ENCODE measurements around the gene FOCAD. TPM values are rescaled to one million over a fixed set of nuclear protein-coding genes. Genes with fewer than 3 reads are reported as not detected.

The FOCAD gene
- total RNA-seq, 1 donor from 2014 or later, result 36.1 TPM

GRCh38 chr9:20995616-20996015, 311.6 kb downstream of the FOCAD start:
- no peak for DNase-seq (ENCODE audit: extremely low read depth, low read depth, low spot score)

GRCh38 chr9:20996809-20997208, 312.8 kb downstream of the FOCAD start:
- DNase-seq (ENCODE audit: extremely low read depth, low read depth, low spot score), result no peak

DNA sequence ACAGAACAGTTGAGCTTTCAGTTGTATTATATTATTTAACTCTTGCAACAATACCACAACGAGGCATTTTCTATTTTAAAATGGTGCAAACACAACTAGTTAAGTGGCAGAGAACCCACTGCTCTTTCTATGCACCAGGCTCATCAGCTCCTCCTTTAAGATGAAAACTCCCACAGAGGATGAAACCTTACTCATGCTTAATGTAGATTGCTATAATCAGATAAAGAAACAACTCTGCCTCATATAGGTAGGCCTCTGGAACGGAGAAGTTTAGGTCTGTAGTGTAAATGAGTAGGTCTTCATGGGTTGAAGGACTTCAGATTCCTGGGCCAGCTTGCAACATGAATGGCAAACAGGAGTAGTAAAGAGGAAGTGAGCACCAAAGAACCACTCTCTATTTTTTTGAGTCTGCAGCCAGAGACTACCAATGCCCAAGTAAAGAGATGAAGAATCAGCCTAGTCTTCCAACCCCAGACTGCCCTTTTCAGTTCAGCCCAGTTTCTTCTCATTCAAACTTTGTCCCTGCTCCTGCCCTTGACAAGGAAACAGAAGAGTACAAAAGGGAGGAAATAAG, 313.5 kb downstream of the FOCAD start:
- DNase-seq (ENCODE audit: extremely low read depth, low read depth, low spot score), result no peak

GRCh38 chr9:21001581-21001980, 317.5 kb downstream of the FOCAD start:
- no peak for DNase-seq (ENCODE audit: extremely low read depth, low read depth, low spot score)

DNA sequence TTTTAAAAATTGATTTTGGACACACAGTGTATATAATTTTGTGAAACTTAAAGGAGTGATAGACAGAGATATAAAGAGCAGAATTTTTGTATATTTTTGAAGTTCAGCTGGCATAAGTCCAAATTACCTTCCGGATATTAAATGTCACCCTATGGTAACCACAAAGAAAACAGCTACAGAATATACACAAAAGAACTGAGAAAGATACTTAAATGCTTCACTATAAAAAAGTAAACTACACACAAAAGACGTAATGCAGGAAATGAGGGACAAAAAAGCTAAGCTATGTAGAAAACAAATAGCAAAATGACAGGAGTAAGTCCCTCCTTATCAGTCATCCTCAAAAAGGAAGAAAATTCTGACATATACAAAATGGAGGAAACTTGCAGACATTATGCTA, 318.0 kb downstream of the FOCAD start:
- DNase-seq (ENCODE audit: extremely low read depth, low read depth, low spot score), result no peak

DNA sequence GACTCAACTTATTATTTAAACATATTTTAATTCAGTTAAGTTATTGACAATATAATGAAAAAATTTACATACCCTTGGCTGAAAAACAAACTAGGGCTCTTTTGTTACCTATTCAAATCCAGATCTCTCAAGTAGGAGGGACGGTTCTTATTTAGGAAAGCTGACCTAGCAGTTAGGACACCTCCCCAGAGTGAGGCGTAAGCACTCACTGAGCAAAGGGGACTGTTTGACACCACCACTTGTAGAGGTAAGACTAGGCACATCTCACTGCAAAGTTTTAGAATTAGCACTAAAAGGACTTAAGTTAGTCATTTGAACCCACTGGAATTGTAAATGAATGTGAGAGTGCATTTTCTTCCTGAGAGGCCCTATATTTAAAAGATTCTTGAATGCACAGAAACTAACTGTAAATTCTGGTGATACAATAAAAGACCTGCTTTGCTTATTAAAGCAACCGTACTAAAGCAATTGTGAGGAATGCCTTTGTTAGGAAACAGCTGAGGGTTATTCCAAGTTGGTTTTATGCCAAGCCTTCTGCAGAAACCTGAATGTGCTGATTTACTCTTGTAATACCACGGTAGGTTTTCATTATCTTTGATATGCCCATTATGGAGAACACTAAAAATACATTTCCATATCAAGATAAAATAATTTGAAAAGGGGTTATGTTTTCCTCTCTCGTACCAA, 331.2 kb downstream of the FOCAD start:
- DNase-seq (ENCODE audit: extremely low read depth, low read depth, low spot score), result no peak

DNA sequence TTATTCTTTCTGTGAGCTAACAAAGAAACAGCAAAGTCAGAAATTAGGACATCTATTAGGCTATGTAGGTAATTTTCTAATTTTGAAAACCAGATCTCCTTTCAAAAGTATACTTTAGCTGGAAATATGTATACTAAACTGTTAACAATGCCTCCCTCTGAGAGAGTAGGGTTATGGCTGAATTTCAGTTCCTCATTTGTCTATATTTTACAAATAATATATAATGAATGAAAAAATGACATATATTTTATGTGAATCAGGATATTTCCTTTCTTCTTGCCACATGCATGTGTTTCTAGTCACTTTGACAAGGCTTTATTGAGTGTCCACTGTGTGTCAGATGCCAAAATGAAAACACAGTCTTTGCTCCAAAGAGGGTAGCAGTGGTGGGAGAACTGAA, 331.9 kb downstream of the FOCAD start:
- no peak for DNase-seq (ENCODE audit: extremely low read depth, low read depth, low spot score)

DNA sequence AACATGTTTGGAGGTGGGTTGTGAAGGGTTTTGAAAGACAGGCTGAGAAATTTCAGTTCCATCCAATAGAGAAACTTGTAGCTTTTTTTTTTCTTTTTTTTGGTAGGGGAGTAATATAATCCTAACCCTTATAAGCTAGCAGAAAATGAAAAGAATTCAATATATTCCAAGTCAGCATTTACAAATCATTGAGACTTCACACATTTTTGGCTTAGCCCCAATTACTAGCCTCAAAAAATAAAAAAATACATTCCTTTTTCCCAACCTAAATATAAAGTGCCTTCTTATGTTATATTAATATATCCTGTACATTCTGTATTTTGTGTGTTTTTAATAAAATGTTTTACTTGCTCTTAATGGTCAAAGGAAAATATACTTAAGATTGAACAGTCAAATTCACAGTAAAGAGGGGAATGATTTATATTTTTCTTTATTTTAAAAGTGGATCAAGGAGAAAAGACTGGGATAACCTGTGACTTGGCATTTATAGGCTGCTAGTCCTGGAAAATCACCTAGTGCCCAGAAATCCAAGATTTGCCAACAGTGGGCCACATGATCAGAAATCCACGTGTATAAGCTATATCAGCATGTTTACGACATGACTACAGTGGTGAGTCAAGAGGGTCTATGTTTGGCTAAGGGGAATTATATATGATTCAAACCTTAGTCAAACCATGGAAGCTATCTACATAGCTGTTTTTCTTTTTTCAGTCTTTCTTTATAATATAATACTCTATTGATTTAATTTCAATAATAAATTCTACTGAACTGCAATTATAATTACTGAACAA, 332.8 kb downstream of the FOCAD start:
- no peak for DNase-seq (ENCODE audit: extremely low read depth, low read depth, low spot score)

DNA sequence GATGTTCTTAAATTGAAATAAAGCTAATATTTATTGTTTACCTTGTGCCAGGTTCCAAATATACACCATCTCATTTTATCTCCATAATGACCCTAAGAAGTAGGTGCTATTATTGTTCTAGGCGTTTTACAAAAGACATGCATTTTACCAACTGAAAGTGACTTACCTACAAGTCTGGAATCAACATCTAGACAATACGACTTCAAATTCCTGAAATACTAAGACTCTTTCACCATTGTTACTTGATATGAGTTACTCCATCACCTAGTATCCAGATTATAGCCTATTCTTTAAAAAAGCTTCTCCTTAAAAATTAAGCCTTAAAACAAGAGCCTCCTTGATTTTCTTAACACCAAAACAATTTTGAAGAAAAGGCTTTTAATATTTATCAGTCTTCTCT, 334.1 kb downstream of the FOCAD start:
- no peak for DNase-seq (ENCODE audit: extremely low read depth, low read depth, low spot score)

DNA sequence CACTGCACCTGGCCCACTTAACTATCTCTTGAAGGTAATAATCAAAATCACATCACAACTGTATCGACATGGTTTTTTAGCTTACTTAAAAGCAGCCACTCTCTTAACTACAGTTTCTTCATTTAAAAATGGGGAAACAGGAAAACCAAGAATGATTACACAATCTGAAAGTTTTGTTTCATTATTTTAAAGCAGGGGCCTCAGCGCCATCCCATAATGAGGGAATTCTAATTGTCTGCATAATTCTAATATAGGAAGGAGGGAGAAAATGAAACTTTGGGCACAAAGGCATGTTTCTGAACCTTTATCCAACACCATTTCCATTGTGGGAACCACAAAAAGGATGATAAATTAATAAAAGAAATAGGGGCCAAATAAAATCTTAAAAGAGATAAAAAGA, 339.8 kb downstream of the FOCAD start:
- DNase-seq (ENCODE audit: extremely low read depth, low read depth, low spot score), result no peak

GRCh38 chr9:21027295-21027694, 343.2 kb downstream of the FOCAD start:
- DNase-seq (ENCODE audit: extremely low read depth, low read depth, low spot score), result no peak

DNA sequence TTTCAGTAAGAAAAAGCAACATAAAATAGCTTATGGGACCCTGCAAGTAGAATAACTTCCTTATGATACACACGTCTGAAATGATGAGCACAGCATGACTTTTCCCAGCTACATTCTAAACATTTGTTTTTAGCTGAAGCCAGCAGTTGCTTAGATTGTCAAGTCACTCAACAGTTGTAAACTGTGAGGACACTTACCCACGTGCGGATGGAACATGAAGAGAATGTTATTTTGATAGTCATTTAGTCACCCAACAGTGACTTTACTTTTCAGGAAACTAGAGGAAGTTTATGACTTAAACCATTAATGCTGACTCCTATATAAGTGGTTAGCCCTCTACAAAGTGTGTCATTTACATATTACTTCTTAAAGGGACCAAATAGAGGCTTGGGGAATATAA, 344.4 kb downstream of the FOCAD start:
- no peak for DNase-seq (ENCODE audit: extremely low read depth, low read depth, low spot score)

- no peak for DNase-seq (ENCODE audit: extremely low read depth, low read depth, low spot score)
Measured at GRCh38 chr9:21029661-21030060, 345.6 kb downstream of the FOCAD start.

DNA sequence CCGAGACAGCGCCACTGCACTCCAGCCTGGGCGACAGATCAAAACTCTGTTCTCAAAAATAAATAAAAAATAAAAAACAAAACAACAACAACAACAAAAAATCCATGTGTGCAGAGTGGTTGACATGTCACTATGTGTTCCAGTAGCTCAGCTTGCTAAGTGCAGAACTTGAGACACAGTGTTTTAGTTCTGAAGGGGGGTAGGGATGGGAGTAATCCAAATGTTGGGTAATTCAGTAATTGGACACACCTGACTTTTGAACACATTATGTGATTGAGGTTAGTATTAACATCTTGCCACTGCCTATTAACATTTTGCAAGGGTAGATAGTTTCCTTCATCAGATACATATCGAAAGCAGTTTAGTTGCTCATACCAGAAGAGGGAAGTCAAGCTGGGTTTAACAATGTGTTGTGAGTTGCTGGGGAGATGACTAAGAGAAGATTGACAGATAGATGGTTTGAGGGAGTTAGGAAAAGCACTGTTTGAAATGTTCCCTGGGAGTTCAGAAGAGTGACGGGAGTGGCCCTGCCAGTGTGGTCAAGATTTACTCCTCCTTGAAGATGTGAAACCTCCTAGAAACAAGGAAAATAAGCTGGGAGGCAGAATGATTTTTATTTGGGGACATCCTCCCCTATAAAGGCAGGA, 346.5 kb downstream of the FOCAD start:
- DNase-seq (ENCODE audit: extremely low read depth, low read depth, low spot score), result no peak

DNA sequence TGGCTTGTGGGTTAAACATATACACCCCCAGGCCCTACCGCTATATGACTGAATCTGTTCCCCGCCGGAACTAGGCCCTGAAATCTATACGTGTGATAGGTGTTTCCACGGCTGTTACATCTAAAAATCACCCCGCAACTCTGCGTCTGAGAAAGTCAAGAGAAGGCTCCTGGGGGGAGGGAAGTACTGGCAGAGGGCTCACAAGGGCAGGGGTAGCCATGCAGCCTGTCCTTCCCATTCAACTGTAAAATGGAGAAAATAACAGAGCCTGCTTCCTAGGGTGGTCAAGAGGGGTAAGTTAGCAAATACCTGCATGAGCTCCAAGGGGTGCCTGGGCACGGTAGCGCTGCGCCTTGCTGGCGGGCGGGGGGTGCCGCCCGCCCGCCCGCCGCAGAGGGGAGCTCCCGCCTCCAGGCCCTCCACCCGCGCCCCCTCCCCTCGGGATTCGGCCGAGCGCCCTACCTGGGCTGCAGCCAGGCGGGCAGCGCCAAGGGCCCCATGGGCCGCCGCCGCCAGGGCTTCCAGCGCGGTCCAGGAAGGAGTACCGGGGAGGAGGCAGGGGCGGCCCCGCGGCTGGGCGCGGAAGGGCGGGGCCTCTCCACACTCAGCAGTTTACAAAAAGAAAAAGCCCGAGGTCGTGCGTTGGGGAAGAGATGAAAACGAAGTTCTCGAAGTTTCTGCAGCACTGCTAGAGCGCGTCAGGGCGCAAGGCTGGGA, 347.2 kb downstream of the FOCAD start, which contains the start of gene HACD4:
Gene HACD4, minus strand, starts transcription at position 550 of the 717 bp plus-strand sequence. Its CDS starts 50 bp downstream, at position 500.
- DNase-seq (ENCODE audit: extremely low read depth, low read depth, low spot score), result no peak

- DNase-seq (ENCODE audit: extremely low read depth, low read depth, low spot score), result no peak
Measured at GRCh38 chr9:21031808-21032183, 347.7 kb downstream of the FOCAD start.

DNA sequence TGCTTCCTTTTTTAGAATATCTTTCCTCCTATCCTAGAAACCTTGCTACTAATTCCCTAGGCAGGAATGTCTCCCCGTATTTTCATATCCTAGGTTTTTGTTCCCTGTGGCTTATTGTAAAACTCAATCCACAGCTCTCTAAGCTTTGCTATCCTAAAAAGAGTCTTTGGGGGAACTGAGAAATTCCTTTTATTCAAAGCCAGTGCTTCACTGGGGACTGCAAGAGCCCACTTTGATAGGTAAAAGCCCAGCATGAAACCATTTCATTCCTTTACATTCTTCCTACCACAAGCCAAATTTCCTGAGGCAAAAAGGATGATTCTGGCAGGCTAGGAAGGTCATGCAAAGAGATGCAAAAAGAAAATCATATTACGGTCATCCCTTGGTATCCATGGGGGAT, 353.2 kb downstream of the FOCAD start:
- no peak for DNase-seq (ENCODE audit: extremely low read depth, low read depth, low spot score)

- no peak for DNase-seq (ENCODE audit: extremely low read depth, low read depth, low spot score)
Measured at GRCh38 chr9:21039302-21039701, 355.2 kb downstream of the FOCAD start.

GRCh38 chr9:21042466-21042865, 358.4 kb downstream of the FOCAD start:
- no peak for DNase-seq (ENCODE audit: extremely low read depth, low read depth, low spot score)

DNA sequence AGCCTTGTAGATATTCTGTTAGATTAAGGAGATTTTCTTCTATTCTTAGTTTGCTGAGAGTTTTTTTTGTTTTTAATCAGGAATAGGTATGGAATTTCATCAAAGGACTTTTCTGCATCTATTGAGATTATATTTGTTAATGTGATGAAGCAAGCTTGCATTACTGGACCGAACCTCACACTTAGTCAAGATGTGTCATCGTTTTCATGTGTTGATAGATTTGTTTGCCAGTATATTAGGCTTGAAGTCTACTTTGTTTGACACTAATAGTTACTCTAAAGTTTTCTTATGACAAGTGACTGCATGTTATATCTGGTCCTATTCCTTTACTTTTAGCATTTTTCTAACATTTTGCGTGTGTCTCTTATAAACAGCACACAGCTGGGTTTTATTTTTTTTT, 359.8 kb downstream of the FOCAD start:
- no peak for DNase-seq (ENCODE audit: extremely low read depth, low read depth, low spot score)

Data from glomerular endothelial cell (primary cell).